GM23248 (cell line): ENCODE measurements around the gene PER3. TPM values are rescaled to one million over a fixed set of nuclear protein-coding genes. Genes with fewer than 3 reads are reported as not detected.

ENCODE experiments used
- DNase-seq: peaks from one replicate; pipeline ENCODE4 v3.0.0-alpha.2; 2015
- H2AFZ ChIP-seq: fragments of 200-600 bp; sonication (generic); 2 replicates; pipeline ENCODE4 v1.6.1; 2016; ENCODE audit warnings: antibody characterized with exemption
- H3F3A ChIP-seq: fragments of 200-600 bp; sonication (generic); 2 replicates; pipeline ENCODE4 v1.6.1; 2016; ENCODE audit warnings: mild to moderate bottlenecking, antibody characterized with exemption, mixed run types; ENCODE audit not compliant: insufficient read depth
- H3K27ac ChIP-seq: fragments of 200-600 bp; sonication (generic); 2 replicates; pipeline ENCODE4 v1.5.1; 2016; ENCODE audit warnings: mild to moderate bottlenecking
- H3K27me3 ChIP-seq: fragments of 200-600 bp; sonication (generic); replicated peaks from 2 replicates; pipeline ENCODE4 v1.6.1; 2016; ENCODE audit warnings: mild to moderate bottlenecking; ENCODE audit not compliant: insufficient read depth
- H3K36me3 ChIP-seq: fragments of 200-600 bp; sonication (generic); 2 replicates; pipeline ENCODE4 v1.6.1; 2016; ENCODE audit warnings: low read depth, mild to moderate bottlenecking
- H3K4me1 ChIP-seq: fragments of 200-600 bp; sonication (generic); 2 replicates; pipeline ENCODE4 v1.6.1; 2016; ENCODE audit warnings: mild to moderate bottlenecking; ENCODE audit not compliant: insufficient read depth
- H3K4me2 ChIP-seq: fragments of 200-600 bp; sonication (generic); one replicate; pipeline ENCODE4 v1.6.1; 2016; ENCODE audit warnings: mild to moderate bottlenecking; ENCODE audit not compliant: unreplicated experiment
- H3K4me3 ChIP-seq: fragments of 200-600 bp; sonication (generic); 2 replicates; pipeline ENCODE4 v1.5.1; 2016; ENCODE audit warnings: mild to moderate bottlenecking
- H3K79me2 ChIP-seq: fragments of 200-600 bp; sonication (generic); 2 replicates; pipeline ENCODE4 v1.6.1; 2016; ENCODE audit warnings: mild to moderate bottlenecking; ENCODE audit not compliant: insufficient read depth
- H3K9ac ChIP-seq: fragments of 200-600 bp; sonication (generic); 2 replicates; pipeline ENCODE4 v1.6.1; 2016; ENCODE audit warnings: mild to moderate bottlenecking
- H3K9me2 ChIP-seq: fragments of 200-600 bp; sonication (generic); 2 replicates; pipeline ENCODE4 v1.6.1; 2016; ENCODE audit warnings: mixed run types, mild to moderate bottlenecking, moderate library complexity; ENCODE audit not compliant: insufficient read depth
- H3K9me3 ChIP-seq: fragments of 200-600 bp; sonication (generic); one replicate; pipeline ENCODE4 v1.6.1; 2017; ENCODE audit warnings: low read depth
- H4K20me1 ChIP-seq: fragments of 200-600 bp; sonication (generic); 2 replicates; pipeline ENCODE4 v1.6.0; 2016; ENCODE audit not compliant: insufficient read depth
- EZH2 ChIP-seq: fragments of 200-600 bp; sonication (generic); IDR thresholded peaks from 2 replicates; pipeline ENCODE4 v1.6.1; 2018; ENCODE audit warnings: antibody characterized with exemption, mild to moderate bottlenecking; ENCODE audit not compliant: insufficient read depth, poor library complexity, severe bottlenecking
- EZH2phosphoT487 ChIP-seq: fragments of 200-600 bp; sonication (generic); IDR thresholded peaks from 2 replicates; pipeline ENCODE4 v1.6.1; 2018; ENCODE audit warnings: antibody characterized with exemption, moderate library complexity, mild to moderate bottlenecking, low read depth; ENCODE audit not compliant: insufficient read depth
- WGBS, 2 experiments: methylation state at CpG; one replicate each; pipeline ENCODE4 v1.1.6; 2015 to 2017; ENCODE audit warnings: low lambda C conversion rate in 2 of 2, low coverage in 1 of 2; ENCODE audit errors: missing lambda C conversion rate in 2 of 2; 5-methylcytosine and 5-hydroxymethylcytosine counted together
- in situ Hi-C: fragments of 300-500 bp; cut with MboI; formaldehyde crosslinking; loops from 2 replicates; pipeline ENCODE4 v1.15.0; 2020
- polyA plus RNA-seq: library from polyadenylated mRNA; unstranded; fragments of >200 nt; fragmentation: Nextera tagmentation; extraction: Ambion mirVana; gene quantifications from 2 replicates; pipeline ENCODE4 v1.2.1, GENCODE V29; 2016
- total RNA-seq: library from RNA; depleted of rRNA; stranded (reverse); fragments of >200 nt; shearing (Covaris generic); gene quantifications from 2 replicates; pipeline ENCODE4 v1.2.3, GENCODE V29; 2014

The PER3 gene
- total and polyA plus RNA-seq, 2 experiments from 2014 or later: 1.1 to 2.4 TPM

DNA sequence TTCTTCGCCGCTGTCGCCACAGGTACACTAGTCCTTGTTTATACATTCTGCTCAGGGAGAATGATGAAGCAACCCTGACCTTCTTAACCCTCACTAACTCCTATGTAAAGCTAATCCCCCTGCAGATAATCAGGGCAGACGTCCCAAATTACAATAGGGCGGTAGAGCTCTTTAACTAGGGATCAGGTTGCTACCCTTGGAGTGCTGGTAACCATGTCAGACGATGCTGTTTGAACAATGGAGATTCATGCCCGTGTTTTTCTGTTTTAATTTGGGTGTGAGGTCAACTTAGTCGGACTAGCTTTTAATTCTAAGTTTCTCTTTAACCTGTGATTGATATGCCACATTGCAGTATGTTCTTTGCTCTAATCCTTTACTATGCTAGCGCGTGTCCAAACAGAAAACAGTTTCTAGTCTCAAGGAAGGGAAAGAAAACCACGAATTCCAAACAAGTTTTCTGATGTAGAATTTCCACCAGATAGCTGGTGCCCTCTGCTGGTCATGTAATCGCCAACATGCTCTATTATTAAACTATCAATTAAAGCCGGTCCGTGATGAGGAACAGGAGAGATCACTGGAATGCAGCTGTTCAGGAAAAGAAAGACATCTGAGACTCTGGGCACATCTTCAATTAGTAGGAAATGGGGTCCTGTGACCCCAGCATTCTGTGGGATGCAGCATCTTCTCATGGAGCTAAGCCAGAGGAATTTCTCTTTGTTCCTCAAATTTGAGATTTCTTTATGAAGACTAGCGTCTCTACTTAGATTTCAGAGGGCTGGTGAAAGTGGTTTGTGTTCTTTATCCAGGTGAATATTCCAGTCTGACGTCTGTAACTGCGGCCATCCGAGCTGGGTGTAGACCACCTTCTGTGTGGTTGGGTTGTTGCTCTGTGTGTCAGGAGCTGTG is 31.3 kb upstream of the PER3 start:
- Histone ChIP-seq H3K9me3 (no peaks in the 10 kb centered on the region), H2AFZ (peak overlapping the region; percentile 92), H3K9me2 (no peaks in the 10 kb centered on the region), H3K4me3 (peak overlapping the region; percentile 78), H3K4me2 (peak overlapping the region; percentile 90), H3K27me3 (no peaks in the 10 kb centered on the region), H3K79me2 (no peaks in the 10 kb centered on the region), H3F3A (no peaks in the 10 kb centered on the region), H3K9ac (peak overlapping the region; percentile 65), H3K4me1 (no peaks in the 10 kb centered on the region), H3K36me3 (no peaks in the 10 kb centered on the region), H4K20me1 (no peaks in the 10 kb centered on the region), H3K27ac (no peak overlapping the region)
- 12% methylated on average over 18 of the region's 18 CpGs for WGBS, 2 experiments
- in situ Hi-C loops: no loop called here
- no peak for TF ChIP-seq EZH2phosphoT487
- TF ChIP-seq EZH2: no peak
- peak; percentile 81 for DNase-seq

DNA sequence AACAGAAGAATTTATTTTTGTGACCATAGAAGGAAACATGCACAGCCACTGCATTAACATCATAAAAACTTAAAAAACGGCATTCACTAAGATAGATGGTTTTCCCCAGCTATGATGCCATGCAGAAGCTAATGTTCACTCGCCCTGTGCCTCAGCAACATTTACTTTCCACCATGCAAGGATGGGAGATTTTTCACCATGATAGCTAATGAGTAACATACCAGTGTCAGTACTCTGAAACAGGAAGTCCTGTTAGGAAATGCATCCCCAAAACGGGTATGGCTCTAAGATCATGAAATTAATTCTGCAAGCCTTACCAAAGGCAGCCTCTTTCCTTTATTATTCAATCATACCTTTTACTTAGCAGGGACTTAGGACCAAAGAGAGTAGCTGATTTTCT is 30.4 kb upstream of the PER3 start:
- no peaks in the 10 kb centered on the region for H3F3A ChIP-seq
- H2AFZ ChIP-seq: no peak overlapping the region
- H3K9me2 ChIP-seq: no peaks in the 10 kb centered on the region
- no peak for DNase-seq
- H3K79me2 ChIP-seq: no peaks in the 10 kb centered on the region
- H4K20me1 ChIP-seq: no peaks in the 10 kb centered on the region
- no peak overlapping the region for H3K4me2 ChIP-seq
- H3K36me3 ChIP-seq: no peaks in the 10 kb centered on the region
- no peak overlapping the region for H3K9ac ChIP-seq
- in situ Hi-C loops: no loop called here
- H3K27ac ChIP-seq: no peak overlapping the region
- TF ChIP-seq EZH2phosphoT487 (no peak), EZH2 (no peak)
- 44 to 45% methylated on average over 3 of the region's 3 CpGs for WGBS, 2 experiments
- H3K27me3 ChIP-seq: no peaks in the 10 kb centered on the region
- no peaks in the 10 kb centered on the region for H3K9me3 ChIP-seq
- H3K4me3 ChIP-seq: no peak overlapping the region
- no peaks in the 10 kb centered on the region for H3K4me1 ChIP-seq

DNA sequence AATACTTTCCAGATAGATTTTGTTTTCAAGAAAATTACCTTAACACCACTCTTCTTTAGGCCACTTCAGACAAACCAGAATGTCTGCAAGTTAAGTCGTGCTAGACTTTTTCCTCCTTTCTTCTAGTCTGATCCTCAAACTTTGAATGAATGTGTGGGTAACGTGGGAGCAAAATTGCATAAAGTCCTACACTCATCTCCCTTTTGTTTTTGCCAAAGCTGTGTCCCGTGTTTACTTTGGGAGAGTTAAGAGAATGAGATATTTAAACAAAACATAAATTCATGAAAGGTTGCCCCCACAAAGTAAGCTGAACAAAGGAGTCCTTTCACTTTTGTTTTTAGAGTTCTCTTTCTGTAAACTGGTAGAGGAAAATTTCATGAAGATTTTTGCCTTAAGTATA is 29.9 kb upstream of the PER3 start:
- DNase-seq: no peak
- no peaks in the 10 kb centered on the region for H3K9me3 ChIP-seq
- no peak overlapping the region for H2AFZ ChIP-seq
- no peak for TF ChIP-seq EZH2phosphoT487
- TF ChIP-seq EZH2: no peak
- no peaks in the 10 kb centered on the region for H3K36me3 ChIP-seq
- no peaks in the 10 kb centered on the region for H3K9me2 ChIP-seq
- H3K4me2 ChIP-seq: no peak overlapping the region
- no peak overlapping the region for H3K27ac ChIP-seq
- H3K9ac ChIP-seq: no peak overlapping the region
- no peaks in the 10 kb centered on the region for H3K79me2 ChIP-seq
- no peaks in the 10 kb centered on the region for H3K4me1 ChIP-seq
- H3K27me3 ChIP-seq: no peaks in the 10 kb centered on the region
- 53 to 55% methylated on average over 3 of the region's 3 CpGs for WGBS, 2 experiments
- H4K20me1 ChIP-seq: no peaks in the 10 kb centered on the region
- in situ Hi-C loops: no loop called here
- no peaks in the 10 kb centered on the region for H3F3A ChIP-seq
- no peak overlapping the region for H3K4me3 ChIP-seq

DNA sequence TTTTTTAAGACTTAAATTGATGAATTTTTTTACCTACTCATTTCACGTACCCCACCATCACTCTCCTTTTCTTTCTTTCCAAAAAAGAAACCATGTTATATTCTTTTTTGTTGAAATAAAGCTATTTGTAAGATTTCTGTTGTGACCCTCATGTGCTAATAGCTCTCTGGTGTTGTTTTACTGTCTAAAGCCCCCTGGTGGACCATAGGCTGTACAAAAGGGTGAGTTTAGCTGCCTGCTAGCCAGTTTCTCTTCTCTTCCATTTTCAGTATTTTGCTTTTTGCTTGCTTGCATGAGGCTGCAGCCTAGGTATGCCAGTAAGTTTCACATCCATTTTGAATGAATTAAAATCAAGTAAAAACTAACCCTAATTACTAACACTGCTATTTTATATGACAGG is 28.6 kb upstream of the PER3 start:
- Histone ChIP-seq H3K9me3 (no peaks in the 10 kb centered on the region), H2AFZ (no peak overlapping the region), H3K4me1 (no peaks in the 10 kb centered on the region), H4K20me1 (no peaks in the 10 kb centered on the region), H3K9me2 (no peaks in the 10 kb centered on the region), H3K79me2 (no peaks in the 10 kb centered on the region), H3K27me3 (no peaks in the 10 kb centered on the region), H3K27ac (no peak overlapping the region), H3K4me3 (no peak overlapping the region), H3K4me2 (no peak overlapping the region), H3F3A (no peaks in the 10 kb centered on the region), H3K9ac (no peak overlapping the region), H3K36me3 (no peaks in the 10 kb centered on the region)
- peak; percentile 29 for DNase-seq
- 41 to 42% methylated on average over 1 of the region's 1 CpG for WGBS, 2 experiments
- in situ Hi-C loops: no loop called here
- TF ChIP-seq EZH2phosphoT487 (no peak), EZH2 (no peak)
